Activated naive CD4-positive, alpha-beta T cell treated with anti-CD3 and anti-CD28 coated beads, Interleukin-2, amount 50 U/mL, for 24 hours (primary cell): ENCODE measurements around the gene AUH.

ENCODE experiments used
- H3K27ac Mint-ChIP-seq: one replicate; pipeline ENCODE4 v1.8.0; 2021; ENCODE audit warnings: mild to moderate bottlenecking, mixed read lengths
- H3K27me3 Mint-ChIP-seq: one replicate; pipeline ENCODE4 v1.8.0; 2021; ENCODE audit warnings: mixed read lengths
- H3K36me3 Mint-ChIP-seq: one replicate; pipeline ENCODE4 v1.8.0; 2021; ENCODE audit warnings: mixed read lengths
- H3K4me1 Mint-ChIP-seq: one replicate; pipeline ENCODE4 v1.8.0; 2021; ENCODE audit warnings: mixed read lengths
- H3K4me3 Mint-ChIP-seq: one replicate; pipeline ENCODE4 v1.8.0; 2021; ENCODE audit warnings: mild to moderate bottlenecking, mixed read lengths
- H3K9me3 Mint-ChIP-seq: one replicate; pipeline ENCODE4 v1.8.0; 2021; ENCODE audit warnings: mixed read lengths

AUH gene

GRCh38 chr9:91298311-91298710 lies 63.4 kb downstream of the AUH start:
- H3K4me3 Mint-ChIP-seq, result no peak overlapping the region
- H3K36me3 Mint-ChIP-seq, result peaks cover 20% of the 10 kb centered on the region
- no peaks in the 10 kb centered on the region for H3K9me3 Mint-ChIP-seq
- no peaks in the 10 kb centered on the region for H3K27me3 Mint-ChIP-seq
- no peak overlapping the region for H3K27ac Mint-ChIP-seq
- H3K4me1 Mint-ChIP-seq, result no peaks in the 10 kb centered on the region

GRCh38 chr9:91297306-91297705 lies 64.4 kb downstream of the AUH start:
- Mint-ChIP-seq H3K27me3 (no peaks in the 10 kb centered on the region), H3K36me3 (peaks cover 29% of the 10 kb centered on the region), H3K27ac (no peak overlapping the region), H3K4me1 (no peaks in the 10 kb centered on the region), H3K4me3 (no peak overlapping the region), H3K9me3 (no peaks in the 10 kb centered on the region)

- Mint-ChIP-seq H3K36me3 (peaks cover 30% of the 10 kb centered on the region), H3K9me3 (no peaks in the 10 kb centered on the region), H3K4me1 (no peaks in the 10 kb centered on the region), H3K27ac (no peak overlapping the region), H3K27me3 (no peaks in the 10 kb centered on the region), H3K4me3 (no peak overlapping the region)
These were observed 65.4 kb downstream of the AUH start for GRCh38 chr9:91296354-91296753.

DNA sequence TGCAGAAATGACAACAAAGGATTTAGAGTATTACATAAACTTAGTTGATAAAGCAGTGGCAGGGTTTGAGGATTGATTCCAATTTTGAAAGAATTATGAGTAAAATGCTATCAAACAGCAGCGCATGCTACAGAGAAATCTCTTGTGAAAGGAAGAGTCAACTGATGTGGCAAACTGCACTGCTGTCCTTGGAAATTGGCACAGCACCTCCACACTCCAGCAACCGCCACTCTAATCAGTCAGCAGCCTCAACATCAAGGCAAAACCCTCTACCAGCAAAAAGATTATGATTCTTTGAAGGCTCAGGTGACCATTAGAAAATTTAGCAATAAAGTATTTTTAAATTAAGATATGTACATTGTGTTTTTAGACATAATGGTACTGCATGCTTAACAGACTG lies 66.4 kb downstream of the AUH start:
- Mint-ChIP-seq H3K9me3 (no peaks in the 10 kb centered on the region), H3K4me1 (no peaks in the 10 kb centered on the region), H3K36me3 (peaks cover 36% of the 10 kb centered on the region)

DNA sequence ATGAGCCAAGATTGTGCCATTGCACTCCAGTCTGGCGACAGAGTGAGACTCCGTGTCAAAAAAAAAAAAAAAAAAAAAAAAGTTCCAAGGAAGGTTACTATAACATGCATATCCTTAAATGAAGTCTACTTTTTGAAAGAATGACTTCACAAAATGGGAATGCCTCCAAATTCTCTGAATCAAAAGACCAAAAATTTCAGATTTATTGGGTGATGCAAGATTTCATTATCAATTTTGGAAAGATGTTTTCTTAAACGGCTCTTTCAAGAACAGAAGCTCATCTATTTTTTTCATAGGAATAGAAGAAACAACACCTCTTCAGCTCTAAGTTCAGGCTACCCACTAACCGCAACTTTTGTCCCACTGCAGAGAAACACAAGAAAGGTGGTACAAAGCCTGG lies 69.9 kb downstream of the AUH start:
- H3K4me3 Mint-ChIP-seq, result no peak overlapping the region
- no peaks in the 10 kb centered on the region for H3K4me1 Mint-ChIP-seq
- no peak overlapping the region for H3K27ac Mint-ChIP-seq
- H3K9me3 Mint-ChIP-seq, result no peaks in the 10 kb centered on the region
- peaks cover 36% of the 10 kb centered on the region for H3K36me3 Mint-ChIP-seq
- no peaks in the 10 kb centered on the region for H3K27me3 Mint-ChIP-seq

More for the DNA sequence above, 66.4 kb downstream of the AUH start:
- H3K27me3 Mint-ChIP-seq, result no peaks in the 10 kb centered on the region
- no peak overlapping the region for H3K4me3 Mint-ChIP-seq
- H3K27ac Mint-ChIP-seq, result no peak overlapping the region

- Mint-ChIP-seq H3K27ac (no peak overlapping the region), H3K36me3 (peaks cover 33% of the 10 kb centered on the region), H3K27me3 (no peaks in the 10 kb centered on the region), H3K4me1 (no peaks in the 10 kb centered on the region), H3K9me3 (no peaks in the 10 kb centered on the region), H3K4me3 (no peak overlapping the region)
These were observed 72.5 kb downstream of the AUH start for GRCh38 chr9:91289244-91289643.

DNA sequence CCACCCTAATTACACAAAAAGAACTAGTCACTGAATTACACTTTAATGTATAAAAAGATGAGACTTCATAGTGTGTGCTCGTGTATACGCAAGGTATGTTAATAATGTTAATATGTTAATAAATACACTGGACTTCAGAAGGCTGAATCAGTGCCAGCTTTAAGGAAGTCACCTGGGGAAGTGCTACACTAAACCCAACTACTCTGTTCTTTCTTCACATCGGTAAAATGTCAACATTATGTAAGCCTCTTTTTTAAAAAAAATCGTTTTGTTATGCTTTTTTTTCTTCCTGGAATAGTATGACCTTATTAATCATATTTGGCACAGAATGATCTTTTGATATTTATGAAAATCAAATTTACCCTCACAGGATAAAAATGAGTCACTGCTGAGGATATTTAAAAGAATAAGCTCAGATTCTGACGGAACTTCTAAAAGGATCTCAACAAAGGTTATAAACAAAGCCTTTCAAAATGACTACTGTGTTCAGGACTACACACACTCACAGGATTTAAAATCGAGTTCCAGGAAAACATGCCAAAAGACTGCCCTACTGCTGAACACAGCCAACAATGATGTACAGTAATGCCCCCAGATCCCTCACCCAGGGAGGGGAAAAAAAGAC lies 75.9 kb downstream of the AUH start:
- Mint-ChIP-seq H3K4me3 (no peak overlapping the region), H3K9me3 (no peaks in the 10 kb centered on the region), H3K4me1 (no peaks in the 10 kb centered on the region), H3K36me3 (peaks cover 25% of the 10 kb centered on the region), H3K27me3 (no peaks in the 10 kb centered on the region), H3K27ac (no peak overlapping the region)

- Mint-ChIP-seq H3K36me3 (peaks cover 24% of the 10 kb centered on the region), H3K4me3 (no peak overlapping the region), H3K9me3 (no peaks in the 10 kb centered on the region), H3K27ac (no peak overlapping the region), H3K4me1 (no peaks in the 10 kb centered on the region), H3K27me3 (no peaks in the 10 kb centered on the region)
These were observed 79.4 kb downstream of the AUH start for GRCh38 chr9:91282292-91282691.

GRCh38 chr9:91279296-91280204 lies 82.2 kb downstream of the AUH start:
- Mint-ChIP-seq H3K36me3 (peaks cover 19% of the 10 kb centered on the region), H3K27ac (no peak overlapping the region)

GRCh38 chr9:91276513-91276912 lies 85.2 kb downstream of the AUH start:
- Mint-ChIP-seq H3K36me3 (peaks cover 19% of the 10 kb centered on the region), H3K27ac (no peak overlapping the region), H3K27me3 (no peaks in the 10 kb centered on the region), H3K4me3 (no peak overlapping the region), H3K9me3 (no peaks in the 10 kb centered on the region), H3K4me1 (no peaks in the 10 kb centered on the region)

More at GRCh38 chr9:91279296-91280204, 82.2 kb downstream of the AUH start:
- H3K9me3 Mint-ChIP-seq, result no peaks in the 10 kb centered on the region
- no peaks in the 10 kb centered on the region for H3K27me3 Mint-ChIP-seq
- no peaks in the 10 kb centered on the region for H3K4me1 Mint-ChIP-seq
- no peak overlapping the region for H3K4me3 Mint-ChIP-seq

DNA sequence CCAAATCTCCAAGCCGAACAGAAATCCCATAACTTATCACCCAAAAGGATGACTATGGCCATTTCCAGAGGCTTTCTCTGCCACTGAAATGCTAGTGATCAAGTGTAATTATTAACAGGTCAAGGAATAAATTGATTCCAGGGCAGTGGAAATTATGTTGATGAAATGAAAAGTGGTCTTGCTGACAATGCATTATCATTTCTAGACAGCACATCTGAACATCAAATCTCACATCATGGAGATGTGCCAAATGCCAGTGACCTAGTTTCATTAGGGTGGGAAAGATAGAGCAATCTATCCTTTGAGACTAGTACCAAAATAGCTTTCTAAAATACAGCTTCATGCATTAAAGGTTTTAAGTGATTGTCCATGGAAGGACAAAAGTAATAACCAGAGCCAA lies 86.1 kb downstream of the AUH start:
- peaks cover 12% of the 10 kb centered on the region for H3K36me3 Mint-ChIP-seq
- H3K4me3 Mint-ChIP-seq, result no peak overlapping the region
- no peaks in the 10 kb centered on the region for H3K27me3 Mint-ChIP-seq
- no peaks in the 10 kb centered on the region for H3K4me1 Mint-ChIP-seq
- H3K9me3 Mint-ChIP-seq, result no peaks in the 10 kb centered on the region
- H3K27ac Mint-ChIP-seq, result no peak overlapping the region

- Mint-ChIP-seq H3K27ac (no peak overlapping the region), H3K4me1 (no peaks in the 10 kb centered on the region), H3K36me3 (peaks cover 10% of the 10 kb centered on the region), H3K27me3 (no peaks in the 10 kb centered on the region), H3K4me3 (no peak overlapping the region), H3K9me3 (no peaks in the 10 kb centered on the region)
These were observed 86.7 kb downstream of the AUH start for GRCh38 chr9:91274949-91275492.

GRCh38 chr9:91273853-91274552 lies 87.7 kb downstream of the AUH start:
- peaks cover 9% of the 10 kb centered on the region for H3K36me3 Mint-ChIP-seq
- no peaks in the 10 kb centered on the region for H3K9me3 Mint-ChIP-seq
- no peak overlapping the region for H3K27ac Mint-ChIP-seq
- H3K4me3 Mint-ChIP-seq, result no peak overlapping the region
- no peaks in the 10 kb centered on the region for H3K27me3 Mint-ChIP-seq
- no peaks in the 10 kb centered on the region for H3K4me1 Mint-ChIP-seq

DNA sequence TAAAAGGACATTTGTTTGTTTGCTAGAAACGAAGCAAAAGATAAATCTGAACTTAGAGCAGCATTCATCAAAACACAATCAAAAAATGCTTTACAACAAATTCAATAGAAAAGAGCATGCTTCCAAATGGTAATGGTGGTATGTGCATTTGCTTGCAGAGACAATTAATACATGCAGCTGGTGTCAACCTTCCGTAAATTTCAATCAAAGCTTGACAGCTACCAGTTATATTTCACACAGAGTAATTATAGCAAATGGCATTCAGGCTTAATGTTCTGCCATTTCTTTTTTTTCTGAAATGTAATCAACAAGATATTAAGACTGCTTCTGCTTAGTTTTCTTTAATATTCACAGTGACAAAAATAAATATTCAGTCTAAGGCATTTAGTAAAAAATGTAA lies 90.6 kb downstream of the AUH start:
- Mint-ChIP-seq H3K9me3 (no peaks in the 10 kb centered on the region), H3K4me3 (no peak overlapping the region), H3K27ac (no peak overlapping the region), H3K36me3 (peaks cover 13% of the 10 kb centered on the region), H3K4me1 (no peaks in the 10 kb centered on the region), H3K27me3 (no peaks in the 10 kb centered on the region)

DNA sequence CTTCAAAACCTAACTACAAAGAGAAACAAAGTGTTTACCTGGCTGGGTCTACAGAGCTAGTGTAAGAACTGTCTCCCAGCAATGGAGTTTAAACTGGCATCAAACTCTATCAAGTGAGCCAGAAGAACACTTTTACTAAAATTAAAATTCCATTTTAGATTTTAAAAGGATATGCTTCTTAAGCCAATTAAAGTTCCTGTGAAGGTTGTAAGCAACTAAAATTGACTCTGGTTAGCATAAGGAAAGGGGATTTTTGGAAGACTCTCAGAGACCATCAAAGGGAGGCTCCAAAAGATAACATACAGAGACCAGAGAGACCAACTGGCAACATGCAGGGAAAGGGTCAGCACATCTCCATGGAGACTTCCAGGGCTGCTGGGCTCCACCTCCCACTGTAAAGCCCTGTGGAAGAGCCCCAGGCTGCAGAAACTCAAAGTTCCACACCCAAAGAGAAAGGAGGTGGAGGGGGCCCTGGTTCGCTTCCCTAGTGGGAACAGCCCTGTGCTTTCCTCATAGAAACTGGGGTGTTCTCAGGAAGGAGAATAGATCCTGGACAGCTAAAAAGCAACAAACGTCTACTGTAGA lies 91.7 kb downstream of the AUH start:
- H3K4me3 Mint-ChIP-seq, result no peak overlapping the region

More for the DNA sequence above, 91.7 kb downstream of the AUH start:
- Mint-ChIP-seq H3K36me3 (peaks cover 18% of the 10 kb centered on the region), H3K27me3 (no peaks in the 10 kb centered on the region), H3K27ac (no peak overlapping the region), H3K9me3 (peaks cover 4% of the 10 kb centered on the region), H3K4me1 (no peaks in the 10 kb centered on the region)
